ENCODE results near the gene SLC17A8.
A peak's percentile ranks its signal among the peaks of the same experiment; 100 is the strongest.

SLC17A8 gene

DNA sequence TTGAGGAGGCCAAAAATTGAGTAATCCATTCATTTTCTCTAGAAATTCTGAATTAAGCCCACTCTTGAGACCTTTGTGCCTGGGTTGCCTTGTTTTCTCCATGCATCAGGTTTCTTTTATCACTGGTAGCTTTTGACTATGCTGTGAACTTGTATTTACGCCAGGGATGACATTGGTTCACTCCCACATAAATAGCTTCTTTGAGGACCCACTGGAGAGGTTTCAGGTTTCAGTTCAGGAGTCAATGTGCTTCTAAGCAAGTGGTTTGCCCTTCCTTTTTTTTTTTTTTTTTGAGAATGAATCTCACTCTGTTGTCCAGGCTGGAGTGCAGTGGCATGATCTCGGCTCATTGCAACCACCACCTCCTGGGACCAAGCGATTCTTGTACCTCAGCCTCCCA, 10.2 kb upstream of the SLC17A8 start:
- DNase-seq (ENCODE audit: low read depth) = no peak
- TF ChIP-seq, protein P1, sequence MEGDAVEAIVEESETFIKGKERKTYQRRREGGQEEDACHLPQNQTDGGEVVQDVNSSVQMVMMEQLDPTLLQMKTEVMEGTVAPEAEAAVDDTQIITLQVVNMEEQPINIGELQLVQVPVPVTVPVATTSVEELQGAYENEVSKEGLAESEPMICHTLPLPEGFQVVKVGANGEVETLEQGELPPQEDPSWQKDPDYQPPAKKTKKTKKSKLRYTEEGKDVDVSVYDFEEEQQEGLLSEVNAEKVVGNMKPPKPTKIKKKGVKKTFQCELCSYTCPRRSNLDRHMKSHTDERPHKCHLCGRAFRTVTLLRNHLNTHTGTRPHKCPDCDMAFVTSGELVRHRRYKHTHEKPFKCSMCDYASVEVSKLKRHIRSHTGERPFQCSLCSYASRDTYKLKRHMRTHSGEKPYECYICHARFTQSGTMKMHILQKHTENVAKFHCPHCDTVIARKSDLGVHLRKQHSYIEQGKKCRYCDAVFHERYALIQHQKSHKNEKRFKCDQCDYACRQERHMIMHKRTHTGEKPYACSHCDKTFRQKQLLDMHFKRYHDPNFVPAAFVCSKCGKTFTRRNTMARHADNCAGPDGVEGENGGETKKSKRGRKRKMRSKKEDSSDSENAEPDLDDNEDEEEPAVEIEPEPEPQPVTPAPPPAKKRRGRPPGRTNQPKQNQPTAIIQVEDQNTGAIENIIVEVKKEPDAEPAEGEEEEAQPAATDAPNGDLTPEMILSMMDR (conservative IDR thresholded peaks at IDR 0.05; ENCODE audit: low read depth, low read length) = no peak
- H3K4me3 ChIP-seq (ENCODE audit: low read length) = no peak overlapping the region

DNA sequence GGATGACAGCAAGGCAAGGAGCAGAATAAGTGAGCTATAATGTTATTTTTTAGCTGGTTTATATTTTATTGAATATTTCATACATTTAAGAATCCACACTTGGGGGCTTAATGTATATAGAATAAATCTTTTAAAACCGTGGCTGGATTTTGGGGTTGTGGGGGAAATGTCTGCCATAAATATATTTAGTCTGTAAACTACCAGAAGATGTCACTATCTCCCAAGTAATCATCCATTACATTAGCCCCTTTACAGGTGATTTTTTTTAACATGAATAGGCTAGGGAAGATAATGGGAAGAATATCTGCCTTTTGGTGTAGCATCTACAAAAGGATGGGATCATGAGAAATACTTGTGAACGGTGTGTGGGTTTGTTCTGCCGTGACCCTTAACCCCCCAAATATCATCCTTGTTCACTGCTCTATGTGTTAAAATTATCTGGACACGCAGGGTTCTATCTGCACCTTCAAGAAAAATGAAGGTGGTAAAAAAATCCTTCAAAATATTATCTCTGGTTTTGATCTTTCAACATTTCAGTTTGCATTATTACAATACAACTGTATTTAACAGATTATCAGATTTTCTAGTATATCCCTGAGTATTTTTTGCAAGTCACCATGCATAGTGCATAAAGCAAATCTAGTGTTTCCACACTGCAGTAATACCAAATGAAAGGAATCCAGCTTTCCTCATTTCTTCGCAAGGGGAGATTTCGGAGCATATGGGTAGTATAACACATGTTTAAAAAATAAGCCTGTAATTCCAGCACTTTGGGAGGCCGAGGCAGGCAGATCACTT, 8.0 kb upstream of the SLC17A8 start:
- no peak overlapping the region for H3K4me3 ChIP-seq (ENCODE audit: low read length)
- TF ChIP-seq, protein P1 (conservative IDR thresholded peaks at IDR 0.05; ENCODE audit: low read depth, low read length) = peak; percentile 42
- peak; percentile 4 for DNase-seq (ENCODE audit: low read depth)

DNA sequence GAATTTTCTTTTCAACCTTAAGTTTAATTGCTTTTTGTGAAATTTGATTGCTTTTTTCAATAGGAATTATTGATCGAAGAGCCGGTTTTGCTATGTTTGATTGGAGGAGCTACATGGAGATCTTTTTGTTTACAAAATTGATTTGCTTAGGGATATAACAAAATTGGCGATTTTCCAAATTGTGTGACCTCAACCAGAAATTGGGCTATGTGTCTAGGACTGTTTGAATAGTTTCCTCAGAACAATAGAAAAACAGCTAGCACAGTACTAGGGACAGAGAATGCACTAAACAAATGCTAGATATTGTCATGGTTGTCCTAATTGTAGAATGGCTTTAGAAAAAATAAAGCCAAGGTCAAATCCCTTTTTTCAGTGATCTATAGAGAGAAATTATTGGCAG, 2.4 kb downstream of the SLC17A8 start:
- no peak overlapping the region for H3K4me3 ChIP-seq (ENCODE audit: low read length)
- TF ChIP-seq, protein P1 (conservative IDR thresholded peaks at IDR 0.05; ENCODE audit: low read depth, low read length) = no peak
- no peak for DNase-seq (ENCODE audit: low read depth)

DNA sequence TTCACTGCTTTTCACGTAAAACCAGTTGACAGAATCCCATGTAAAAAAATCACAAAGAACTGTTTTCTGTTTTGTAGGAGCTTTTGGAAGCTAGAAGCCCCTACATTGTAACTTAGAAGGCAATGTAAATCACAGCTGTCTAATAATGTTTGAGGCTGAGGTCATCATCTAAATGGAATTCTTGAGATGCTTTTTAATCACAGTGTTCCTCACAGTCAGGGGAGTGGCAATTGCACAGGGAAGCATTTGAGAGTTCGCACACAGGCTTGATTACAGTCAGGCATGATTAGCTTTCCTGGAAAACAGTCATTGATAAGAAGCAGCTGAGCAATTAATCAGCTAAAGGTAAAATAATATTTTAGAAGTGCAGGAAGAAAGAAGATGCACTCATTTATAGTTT, 2.9 kb downstream of the SLC17A8 start:
- no peak overlapping the region for H3K4me3 ChIP-seq (ENCODE audit: low read length)
- DNase-seq (ENCODE audit: low read depth) = peak; percentile 12
- TF ChIP-seq, protein P1 (conservative IDR thresholded peaks at IDR 0.05; ENCODE audit: low read depth, low read length) = no peak

DNA sequence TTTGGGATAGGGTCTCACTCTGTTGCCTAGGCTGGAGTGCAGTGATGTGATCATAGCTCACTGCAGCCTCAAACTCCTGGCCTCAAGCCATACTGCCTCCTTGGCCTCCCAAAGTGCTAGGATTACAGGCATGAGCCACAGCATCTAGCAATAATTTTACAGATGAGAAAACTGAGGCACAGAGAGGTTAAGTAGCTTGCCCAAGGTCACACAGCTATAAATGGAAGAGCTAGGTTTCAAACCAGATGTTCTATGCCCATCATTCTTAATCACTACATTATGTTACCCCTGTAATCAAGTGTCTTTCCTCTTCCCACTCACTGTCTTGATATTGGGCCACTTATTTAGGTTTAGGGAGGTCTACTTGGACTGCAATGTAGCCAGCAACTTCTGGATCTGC, 3.6 kb downstream of the SLC17A8 start:
- H3K4me3 ChIP-seq (ENCODE audit: low read length) = no peak overlapping the region
- DNase-seq (ENCODE audit: low read depth) = no peak
- TF ChIP-seq, protein P1 (conservative IDR thresholded peaks at IDR 0.05; ENCODE audit: low read depth, low read length) = no peak

DNA sequence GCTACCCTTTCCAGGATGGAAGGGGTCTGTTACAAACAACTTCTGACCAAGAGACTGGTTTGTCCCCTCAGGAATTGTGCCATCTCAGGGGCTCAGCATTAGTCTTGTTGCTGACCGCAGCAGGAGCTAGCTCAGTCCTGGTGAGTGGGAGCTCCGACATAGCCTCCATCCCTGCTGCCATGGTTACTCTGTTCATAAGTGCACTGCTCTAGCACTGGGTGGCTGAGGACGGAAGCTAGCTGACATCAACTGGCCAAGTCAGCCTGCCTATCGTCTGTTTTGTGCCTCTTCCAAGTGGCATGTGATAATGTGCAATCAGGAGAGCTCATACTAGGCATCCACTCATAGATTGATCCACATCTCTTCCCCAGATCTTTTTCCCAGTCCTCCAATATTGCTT, 7.5 kb downstream of the SLC17A8 start:
- TF ChIP-seq, protein P1 (conservative IDR thresholded peaks at IDR 0.05; ENCODE audit: low read depth, low read length) = no peak
- no peak overlapping the region for H3K4me3 ChIP-seq (ENCODE audit: low read length)
- no peak for DNase-seq (ENCODE audit: low read depth)

DNA sequence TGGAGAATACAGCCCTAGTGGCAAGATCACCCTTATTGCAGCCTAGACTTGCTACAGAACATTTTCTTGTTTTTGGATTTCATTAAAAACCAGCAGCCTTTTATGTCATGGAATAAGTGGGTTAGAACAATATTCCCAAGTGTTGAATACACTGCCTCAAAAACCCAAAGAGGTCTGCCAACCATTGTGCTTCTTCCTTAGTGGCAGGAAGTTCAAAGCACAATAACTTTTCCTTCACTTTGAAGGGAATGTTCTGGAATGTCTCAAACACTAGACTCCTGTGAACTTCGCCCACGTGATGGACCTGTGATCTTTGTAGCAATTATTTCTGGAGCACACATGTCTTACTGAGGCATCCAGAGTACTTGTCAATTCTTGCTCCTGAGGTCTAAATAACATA, 8.5 kb downstream of the SLC17A8 start:
- no peak for DNase-seq (ENCODE audit: low read depth)
- TF ChIP-seq, protein P1 (conservative IDR thresholded peaks at IDR 0.05; ENCODE audit: low read depth, low read length) = no peak
- no peak overlapping the region for H3K4me3 ChIP-seq (ENCODE audit: low read length)
